Erythroblast (primary cell): ENCODE measurements around the gene C12orf54.

ENCODE experiments used
- GATA1 ChIP-seq: IDR thresholded peaks from 2 replicates; pipeline ENCODE4 v1.6.1; 2011; ENCODE audit warnings: low read depth, mild to moderate bottlenecking, control low read depth, low read length, moderate library complexity
- POLR2A ChIP-seq: IDR thresholded peaks from 2 replicates; pipeline ENCODE4 v1.6.1; 2011; ENCODE audit warnings: mild to moderate bottlenecking, low read length

- TF ChIP-seq POLR2A (no peak), GATA1 (no peak)
Measured at GRCh38 chr12:48482930-48483329, 632 bp downstream of the C12orf54 start.
